Tibial artery (tissue), 4 donors: ENCODE results near the gene FLT3LG.
"Not testable (repeated sequence)": the region's sequence is repeated elsewhere in the genome, so short reads cannot be mapped to it uniquely, and the experiment has no call there.

Source experiments
- DNase-seq, 2 donors: peaks; one replicate each; pipeline ENCODE4 v3.0.0-alpha.2; 2019
- H3K27ac ChIP-seq, 2 donors: fragments of 200-600 bp; sonication (generic) in 1 of 2; 1 replicate in 1 of 2; 2 replicates in 1 of 2; pipeline ENCODE4 v1.5.1; 2018 to 2019; ENCODE audit warnings: mild to moderate bottlenecking in 1 of 2
- H3K27me3 ChIP-seq, 2 donors: fragments of 200-600 bp; sonication (generic) in 1 of 2; one replicate each; pipeline versions ENCODE4 v1.5.1 to v1.6.0; 2016 to 2019
- H3K36me3 ChIP-seq, 3 donors: fragments of 200-600 bp; sonication (generic) in 2 of 3; one replicate each; pipeline ENCODE4 v1.5.1; 2016 to 2019; ENCODE audit warnings: mild to moderate bottlenecking in 2 of 3
- H3K4me1 ChIP-seq, 4 donors: fragments of 200-600 bp; sonication (generic) in 2 of 4; 1 replicate in 3 of 4; 2 replicates in 1 of 4; pipeline ENCODE4 v1.5.1; 2016 to 2019
- H3K4me3 ChIP-seq, 2 donors: fragments of 200-600 bp; sonication (generic) in 1 of 2; 1 replicate in 1 of 2; 2 replicates in 1 of 2; pipeline ENCODE4 v1.5.1; 2018 to 2019; ENCODE audit warnings: mild to moderate bottlenecking in 2 of 2
- H3K9me3 ChIP-seq, 3 donors: fragments of 200-600 bp; sonication (generic) in 1 of 3; one replicate each; pipeline ENCODE4 v1.5.1; 2016 to 2019
- CTCF ChIP-seq, 2 experiments: fragments of 200-600 bp in 1 of 2; fragments of 450-650 bp in 1 of 2; IDR thresholded peaks; one replicate each; pipeline ENCODE4 v1.5.1; 2017 to 2019; ENCODE audit warnings: antibody characterized with exemption in 2 of 2, mild to moderate bottlenecking in 1 of 2, moderate library complexity in 1 of 2
- intact Hi-C: fragments of 100-400 bp; cut with DNase I; formaldehyde crosslinking; loops from one replicate; pipeline ENCODE4 v1.15.0; 2023; ENCODE audit warnings: low total_unique reads

The FLT3LG gene

DNA sequence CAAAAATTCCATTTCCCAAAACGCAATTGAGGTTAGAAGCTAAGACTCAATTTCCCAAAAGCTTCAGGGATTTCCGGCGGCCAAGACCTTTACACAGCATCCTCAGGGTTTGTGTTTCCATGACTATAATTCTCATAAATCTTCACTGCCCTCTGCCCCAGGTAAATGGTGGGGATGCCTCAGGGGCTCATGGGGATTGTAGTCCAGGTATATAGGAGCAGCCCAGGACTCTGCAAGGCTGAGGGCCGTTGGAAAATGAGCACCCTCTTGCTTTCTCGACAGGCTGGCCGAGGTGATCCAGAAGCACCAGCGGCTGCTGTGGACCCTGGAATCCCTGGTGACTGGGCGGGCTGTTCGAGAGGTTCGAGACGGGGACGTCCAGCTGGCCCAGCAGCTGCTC lies 14.6 kb upstream of the FLT3LG start:
- H3K27ac ChIP-seq = no peak overlapping the region
- H3K27me3 ChIP-seq = no peaks in the 10 kb centered on the region
- no peak for TF ChIP-seq CTCF (IDR thresholded peaks at IDR 0.05)
- no peak for DNase-seq
- peaks cover 0 to 2% (median 1%) of the 10 kb centered on the region in 4 donors for H3K4me1 ChIP-seq
- no peaks in the 10 kb centered on the region for H3K9me3 ChIP-seq
- intact Hi-C loops = no loop called here
- H3K4me3 ChIP-seq = no peak overlapping the region
- H3K36me3 ChIP-seq = peaks cover 9 to 33% (median 21%) of the 10 kb centered on the region in 3 donors

- H3K4me1 ChIP-seq, H3K27me3 ChIP-seq, intact Hi-C loops, H3K4me3 ChIP-seq, H3K27ac ChIP-seq, H3K9me3 ChIP-seq, DNase-seq: not testable (repeated sequence)
- peaks cover 9 to 51% (median 37%) of the 10 kb centered on the region in 3 donors for H3K36me3 ChIP-seq
Observed at GRCh38 chr19:49461130-49461529, 12.9 kb upstream of the FLT3LG start.

DNA sequence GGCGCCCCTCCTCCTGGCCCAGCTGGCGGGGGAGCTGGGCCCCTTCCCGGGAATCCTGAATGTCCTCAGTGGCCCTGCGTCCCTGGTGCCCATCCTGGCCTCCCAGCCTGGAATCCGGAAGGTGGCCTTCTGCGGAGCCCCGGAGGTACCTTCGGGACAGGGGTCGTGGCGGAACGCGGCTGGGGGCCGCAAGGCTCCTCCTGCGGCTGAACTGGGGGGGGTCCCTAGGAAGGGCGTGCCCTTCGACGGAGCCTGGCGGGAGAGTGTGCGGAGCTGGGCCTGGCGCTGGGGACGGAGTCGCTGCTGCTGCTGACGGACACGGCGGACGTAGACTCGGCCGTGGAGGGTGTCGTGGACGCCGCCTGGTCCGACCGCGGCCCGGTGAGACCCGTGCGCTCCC lies 12.4 kb upstream of the FLT3LG start:
- Histone ChIP-seq H3K4me3 (no peak overlapping the region), H3K36me3 (peaks cover 9 to 55% (median 38%) of the 10 kb centered on the region in 3 donors), H3K9me3 (no peaks in the 10 kb centered on the region), H3K4me1 (no peaks in the 10 kb centered on the region), H3K27me3 (no peaks in the 10 kb centered on the region), H3K27ac (no peak overlapping the region)
- intact Hi-C loops = no loop called here
- no peak for DNase-seq
- no peak for TF ChIP-seq CTCF (IDR thresholded peaks at IDR 0.05)

- Histone ChIP-seq H3K4me3 (no peak overlapping the region), H3K9me3 (no peaks in the 10 kb centered on the region), H3K4me1 (no peaks in the 10 kb centered on the region), H3K36me3 (peaks cover 9 to 61% (median 38%) of the 10 kb centered on the region in 3 donors), H3K27ac (no peak overlapping the region), H3K27me3 (no peaks in the 10 kb centered on the region)
- intact Hi-C loops = no loop called here
- no peak for DNase-seq
- TF ChIP-seq CTCF (IDR thresholded peaks at IDR 0.05) = no peak
Observed at GRCh38 chr19:49462492-49462891, 11.5 kb upstream of the FLT3LG start.

DNA sequence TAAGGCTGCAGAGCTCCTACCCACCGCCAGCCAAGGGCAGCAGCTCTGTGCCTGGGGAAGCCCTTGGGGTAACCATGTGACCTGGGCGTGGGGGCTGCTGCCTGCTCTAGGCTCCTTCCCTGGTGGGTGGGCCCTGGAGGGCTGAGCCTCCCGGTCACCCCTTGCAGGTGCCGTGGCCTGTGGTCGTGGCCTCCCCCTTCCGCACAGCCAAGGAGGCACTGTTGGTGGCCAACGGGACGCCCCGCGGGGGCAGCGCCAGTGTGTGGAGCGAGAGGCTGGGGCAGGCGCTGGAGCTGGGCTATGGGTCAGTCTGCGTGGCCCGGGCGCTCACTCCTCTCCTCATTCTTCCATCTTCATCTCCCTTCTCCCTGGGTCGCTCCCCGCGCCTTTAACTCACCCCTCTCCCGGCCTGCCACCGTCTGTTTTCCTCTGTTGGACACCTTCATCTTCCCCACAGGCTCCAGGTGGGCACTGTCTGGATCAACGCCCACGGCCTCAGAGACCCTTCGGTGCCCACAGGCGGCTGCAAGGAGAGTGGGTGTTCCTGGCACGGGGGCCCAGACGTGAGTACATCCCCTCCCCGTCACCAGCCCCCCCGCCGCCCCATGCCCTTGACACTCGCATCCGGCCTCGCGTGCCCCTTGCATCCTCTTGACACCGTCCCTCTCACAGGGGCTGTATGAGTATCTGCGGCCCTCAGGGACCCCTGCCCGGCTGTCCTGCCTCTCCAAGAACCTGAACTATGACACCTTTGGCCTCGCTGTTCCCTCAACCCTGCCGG lies 9.9 kb upstream of the FLT3LG start:
- no peak for DNase-seq
- intact Hi-C loops = no loop called here
- no peak overlapping the region for H3K27ac ChIP-seq
- H3K27me3 ChIP-seq = no peaks in the 10 kb centered on the region
- H3K9me3 ChIP-seq = no peaks in the 10 kb centered on the region
- peaks cover 9 to 73% (median 38%) of the 10 kb centered on the region in 3 donors for H3K36me3 ChIP-seq
- no peak for TF ChIP-seq CTCF (IDR thresholded peaks at IDR 0.05)
- peaks cover 0 to 8% (median 0%) of the 10 kb centered on the region in 4 donors for H3K4me1 ChIP-seq
- no peak overlapping the region for H3K4me3 ChIP-seq

DNA sequence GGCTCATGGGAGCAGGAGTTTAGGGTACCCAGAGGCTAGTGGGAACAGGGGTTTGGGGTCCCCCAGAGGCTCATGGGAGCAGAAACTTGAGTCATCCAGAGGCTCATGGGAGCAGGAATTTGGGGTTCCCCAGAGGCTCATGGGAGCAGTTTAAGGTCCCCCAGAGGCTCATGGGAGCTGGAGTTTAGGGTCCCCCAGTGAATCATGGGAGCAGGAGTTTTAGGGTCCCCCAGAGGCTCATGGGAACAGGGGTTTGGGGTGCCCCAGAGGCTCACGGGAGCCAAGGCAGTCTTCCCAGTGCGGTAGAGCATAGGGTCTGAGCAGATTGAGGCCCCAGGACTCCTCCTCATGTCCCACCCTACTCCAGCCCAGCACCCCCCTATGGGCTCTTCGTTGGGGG lies 8.6 kb upstream of the FLT3LG start:
- Histone ChIP-seq H3K27ac (no peak overlapping the region), H3K9me3 (no peaks in the 10 kb centered on the region), H3K27me3 (no peaks in the 10 kb centered on the region), H3K36me3 (peaks cover 0 to 69% (median 31%) of the 10 kb centered on the region in 3 donors), H3K4me1 (peaks cover 0 to 9% (median 0%) of the 10 kb centered on the region in 4 donors), H3K4me3 (no peak overlapping the region)
- intact Hi-C loops = no loop called here
- TF ChIP-seq CTCF (IDR thresholded peaks at IDR 0.05) = no peak
- no peak for DNase-seq
